Measurements from ENCODE around the gene RAPGEF1.

- TF ChIP-seq CTCF (conservative IDR thresholded peaks at IDR 0.05; ENCODE audit: low read depth, low read length) (peak; percentile 73), EZH2 (IDR thresholded peaks at IDR 0.05; ENCODE audit: borderline replicate concordance, low read depth, low read length, poor library complexity, severe bottlenecking) (no peak)
Measured at GRCh38 chr9:131590907-131591844, 148.7 kb downstream of the RAPGEF1 start.

Measured in A673 (cell line).